HepG2 (cell line): ENCODE results near the gene PLEKHN1. TPM values are rescaled to one million over a fixed set of nuclear protein-coding genes. Genes with fewer than 3 reads are reported as not detected.

Experiments used
- AGO2 ChIP-seq: fragments of 200-400 bp; formaldehyde crosslinking; optimal IDR thresholded peaks from 2 replicates; pipeline ENCODE3; 2017; ENCODE audit warnings: mild to moderate bottlenecking, low read depth, low read length, moderate library complexity
- AHR ChIP-seq: IDR thresholded peaks from 2 replicates; pipeline ENCODE4 v1.6.1; 2018; ENCODE audit warnings: missing genetic modification reagents, missing compliant biosample characterization
- CEBPB ChIP-seq: IDR thresholded peaks from 2 replicates; pipeline ENCODE4 v1.6.1; 2011; ENCODE audit warnings: low read depth, low read length, improper control_type of control experiment, borderline replicate concordance
- CREM ChIP-seq, 2 experiments: sonication (generic) in 1 of 2; formaldehyde crosslinking in 1 of 2; IDR thresholded peaks; 2 replicates each; pipeline versions ENCODE4 v1.4.0 to v1.6.1; 2016 to 2020; ENCODE audit warnings: antibody characterized with exemption in 1 of 2, mild to moderate bottlenecking in 1 of 2, missing genetic modification reagents in 1 of 2
- GABPA ChIP-seq, 2 experiments: IDR thresholded peaks; 2 replicates each; pipeline ENCODE4 v1.6.1; 2011 to 2016; ENCODE audit warnings: low read depth in 2 of 2, low read length in 1 of 2, missing biosample characterization in 1 of 2, missing genetic modification characterization in 1 of 2
- GTF3A ChIP-seq: sonication (generic); formaldehyde crosslinking; conservative IDR thresholded peaks from 2 replicates; pipeline ENCODE4 v1.4.0; 2020; ENCODE audit warnings: mild to moderate bottlenecking, missing genetic modification reagents
- SMAD1 ChIP-seq: sonication (generic); formaldehyde crosslinking; IDR thresholded peaks from 2 replicates; pipeline ENCODE4 v1.4.0; 2020; ENCODE audit warnings: missing genetic modification reagents, low read depth, mild to moderate bottlenecking, borderline replicate concordance
- ZFP62 ChIP-seq: sonication (generic); formaldehyde crosslinking; IDR thresholded peaks from 2 replicates; pipeline ENCODE4 v1.4.0; 2020; ENCODE audit warnings: missing genetic modification reagents
- ZNF296 ChIP-seq: sonication (generic); formaldehyde crosslinking; conservative IDR thresholded peaks from 2 replicates; pipeline ENCODE4 v1.5.0; 2020; ENCODE audit warnings: mild to moderate bottlenecking, missing genetic modification reagents
- ZNF335 ChIP-seq: sonication (generic); formaldehyde crosslinking; IDR thresholded peaks from 2 replicates; pipeline ENCODE4 v1.4.0; 2020; ENCODE audit warnings: missing genetic modification reagents
- ZNF441 ChIP-seq: sonication (generic); formaldehyde crosslinking; IDR thresholded peaks from 2 replicates; pipeline ENCODE4 v1.7.0; 2021; ENCODE audit warnings: missing genetic modification reagents, borderline replicate concordance
- ZNF598 ChIP-seq: sonication (generic); formaldehyde crosslinking; IDR thresholded peaks from 2 replicates; pipeline ENCODE4 v1.5.1; 2020; ENCODE audit warnings: mild to moderate bottlenecking, missing genetic modification reagents, borderline replicate concordance
- ZNF766 ChIP-seq: sonication (generic); formaldehyde crosslinking; IDR thresholded peaks from 2 replicates; pipeline ENCODE4 v1.5.0; 2020; ENCODE audit warnings: missing genetic modification reagents, borderline replicate concordance
- ZNF782 ChIP-seq: sonication (generic); formaldehyde crosslinking; IDR thresholded peaks from 2 replicates; pipeline ENCODE4 v1.4.0; 2020; ENCODE audit warnings: missing genetic modification reagents, mild to moderate bottlenecking, borderline replicate concordance
- polyA plus RNA-seq, 8 experiments: library from polyadenylated mRNA; depleted of rRNA in 3 of 8; stranded (reverse) in 7 of 8; unstranded in 1 of 8; fragments of >200 nt; fragmentation: Illumina TruSeq in 4 of 8; extraction: Trizol in 4 of 8; gene quantifications; 2 replicates each; pipeline versions ENCODE4 v1.2.1 to v1.2.3, GENCODE V29; 2011 to 2016; ENCODE audit warnings: low read depth in 4 of 8, missing spikeins in 1 of 8, mixed read lengths in 1 of 8; ENCODE audit not compliant: insufficient read depth in 1 of 8
- total RNA-seq, 5 experiments: library from RNA; depleted of rRNA; stranded (reverse); fragments of >200 nt; fragmentation: Illumina TruSeq; extraction: Trizol; gene quantifications; 2 replicates each; pipeline ENCODE4 v1.2.3, GENCODE V29; 2016; ENCODE audit warnings: low read depth in 1 of 5
- TF ChIP-seq, protein P1 (sequence below): sonication (generic); formaldehyde crosslinking; IDR thresholded peaks from 2 replicates; pipeline ENCODE4 v1.5.0; 2020; ENCODE audit warnings: mild to moderate bottlenecking, missing genetic modification reagents, moderate library complexity
- TF ChIP-seq, protein P2 (sequence below), 2 experiments: sonication (generic) in 1 of 2; formaldehyde crosslinking in 1 of 2; IDR thresholded peaks; 2 replicates each; pipeline versions ENCODE4 v1.5.1 to v1.6.1; 2011 to 2020; ENCODE audit warnings: borderline replicate concordance in 1 of 2, low read depth in 1 of 2, low read length in 1 of 2, mild to moderate bottlenecking in 1 of 2, missing genetic modification reagents in 1 of 2, moderate library complexity in 1 of 2
- TF ChIP-seq, protein P3 (sequence below): sonication (generic); formaldehyde crosslinking; IDR thresholded peaks from 2 replicates; pipeline ENCODE4 v1.4.0; 2020; ENCODE audit warnings: missing genetic modification reagents
- TF ChIP-seq, protein P4 (sequence below): sonication (generic); formaldehyde crosslinking; IDR thresholded peaks from 2 replicates; pipeline ENCODE4 v1.4.0; 2020; ENCODE audit warnings: missing genetic modification reagents
- TF ChIP-seq, protein P5 (sequence below): sonication (generic); formaldehyde crosslinking; IDR thresholded peaks from 2 replicates; pipeline ENCODE4 v1.4.0; 2020; ENCODE audit warnings: missing genetic modification reagents

PLEKHN1 gene
- total and polyA plus RNA-seq, 2 of the 13 experiments (the other 11 are each of a cell fraction or from before 2014, with no cell fraction given), result 0.42 to 0.58 TPM

DNA sequence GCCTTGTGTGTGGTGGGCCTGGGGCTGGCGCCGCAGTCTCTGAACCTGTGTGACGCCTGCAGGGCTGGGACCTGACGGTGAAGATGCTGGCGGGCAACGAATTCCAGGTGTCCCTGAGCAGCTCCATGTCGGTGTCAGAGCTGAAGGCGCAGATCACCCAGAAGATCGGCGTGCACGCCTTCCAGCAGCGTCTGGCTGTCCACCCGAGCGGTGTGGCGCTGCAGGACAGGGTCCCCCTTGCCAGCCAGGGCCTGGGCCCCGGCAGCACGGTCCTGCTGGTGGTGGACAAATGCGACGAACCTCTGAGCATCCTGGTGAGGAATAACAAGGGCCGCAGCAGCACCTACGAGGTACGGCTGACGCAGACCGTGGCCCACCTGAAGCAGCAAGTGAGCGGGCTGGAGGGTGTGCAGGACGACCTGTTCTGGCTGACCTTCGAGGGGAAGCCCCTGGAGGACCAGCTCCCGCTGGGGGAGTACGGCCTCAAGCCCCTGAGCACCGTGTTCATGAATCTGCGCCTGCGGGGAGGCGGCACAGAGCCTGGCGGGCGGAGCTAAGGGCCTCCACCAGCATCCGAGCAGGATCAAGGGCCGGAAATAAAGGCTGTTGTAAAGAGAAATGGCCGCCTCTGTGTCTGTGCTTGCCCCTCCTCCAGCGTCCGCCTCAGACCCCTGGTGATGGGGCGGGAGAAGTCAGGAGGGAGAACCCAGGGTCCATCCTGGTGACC, 47.8 kb downstream of the PLEKHN1 start (continued):
- TF ChIP-seq, protein P1, sequence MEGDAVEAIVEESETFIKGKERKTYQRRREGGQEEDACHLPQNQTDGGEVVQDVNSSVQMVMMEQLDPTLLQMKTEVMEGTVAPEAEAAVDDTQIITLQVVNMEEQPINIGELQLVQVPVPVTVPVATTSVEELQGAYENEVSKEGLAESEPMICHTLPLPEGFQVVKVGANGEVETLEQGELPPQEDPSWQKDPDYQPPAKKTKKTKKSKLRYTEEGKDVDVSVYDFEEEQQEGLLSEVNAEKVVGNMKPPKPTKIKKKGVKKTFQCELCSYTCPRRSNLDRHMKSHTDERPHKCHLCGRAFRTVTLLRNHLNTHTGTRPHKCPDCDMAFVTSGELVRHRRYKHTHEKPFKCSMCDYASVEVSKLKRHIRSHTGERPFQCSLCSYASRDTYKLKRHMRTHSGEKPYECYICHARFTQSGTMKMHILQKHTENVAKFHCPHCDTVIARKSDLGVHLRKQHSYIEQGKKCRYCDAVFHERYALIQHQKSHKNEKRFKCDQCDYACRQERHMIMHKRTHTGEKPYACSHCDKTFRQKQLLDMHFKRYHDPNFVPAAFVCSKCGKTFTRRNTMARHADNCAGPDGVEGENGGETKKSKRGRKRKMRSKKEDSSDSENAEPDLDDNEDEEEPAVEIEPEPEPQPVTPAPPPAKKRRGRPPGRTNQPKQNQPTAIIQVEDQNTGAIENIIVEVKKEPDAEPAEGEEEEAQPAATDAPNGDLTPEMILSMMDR (CRISPR knock-in tag), result peak; percentile 60
- no peak for TF ChIP-seq CREM (IDR thresholded peaks at IDR 0.05)
- TF ChIP-seq CREM (CRISPR knock-in tag; IDR thresholded peaks at IDR 0.05), result no peak
- TF ChIP-seq CEBPB, result no peak
- TF ChIP-seq ZNF598, result no peak
- TF ChIP-seq, protein P2, sequence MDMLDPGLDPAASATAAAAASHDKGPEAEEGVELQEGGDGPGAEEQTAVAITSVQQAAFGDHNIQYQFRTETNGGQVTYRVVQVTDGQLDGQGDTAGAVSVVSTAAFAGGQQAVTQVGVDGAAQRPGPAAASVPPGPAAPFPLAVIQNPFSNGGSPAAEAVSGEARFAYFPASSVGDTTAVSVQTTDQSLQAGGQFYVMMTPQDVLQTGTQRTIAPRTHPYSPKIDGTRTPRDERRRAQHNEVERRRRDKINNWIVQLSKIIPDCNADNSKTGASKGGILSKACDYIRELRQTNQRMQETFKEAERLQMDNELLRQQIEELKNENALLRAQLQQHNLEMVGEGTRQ (IDR thresholded peaks at IDR 0.05; ENCODE audit: low read depth, low read length), result no peak
- TF ChIP-seq, protein P2 (CRISPR knock-in tag; IDR thresholded peaks at IDR 0.05; ENCODE audit: borderline replicate concordance), result no peak
- no peak for TF ChIP-seq AHR (CRISPR knock-in tag)
- no peak for TF ChIP-seq ZNF782 (CRISPR knock-in tag)
- TF ChIP-seq ZNF766, result 0 out of 2 replicates have a peak, but pooled peaks have one; percentile 60
- TF ChIP-seq GABPA (IDR thresholded peaks at IDR 0.05; ENCODE audit: low read depth, low read length), result no peak
- no peak for TF ChIP-seq GABPA (CRISPR knock-in tag; IDR thresholded peaks at IDR 0.05; ENCODE audit: low read depth)
- TF ChIP-seq AGO2, result peak; percentile 59
- no peak for TF ChIP-seq ZFP62
- no peak for TF ChIP-seq ZNF441 (CRISPR knock-in tag)
- no peak for TF ChIP-seq GTF3A (CRISPR knock-in tag)
- no peak for TF ChIP-seq SMAD1
- TF ChIP-seq, protein P3, sequence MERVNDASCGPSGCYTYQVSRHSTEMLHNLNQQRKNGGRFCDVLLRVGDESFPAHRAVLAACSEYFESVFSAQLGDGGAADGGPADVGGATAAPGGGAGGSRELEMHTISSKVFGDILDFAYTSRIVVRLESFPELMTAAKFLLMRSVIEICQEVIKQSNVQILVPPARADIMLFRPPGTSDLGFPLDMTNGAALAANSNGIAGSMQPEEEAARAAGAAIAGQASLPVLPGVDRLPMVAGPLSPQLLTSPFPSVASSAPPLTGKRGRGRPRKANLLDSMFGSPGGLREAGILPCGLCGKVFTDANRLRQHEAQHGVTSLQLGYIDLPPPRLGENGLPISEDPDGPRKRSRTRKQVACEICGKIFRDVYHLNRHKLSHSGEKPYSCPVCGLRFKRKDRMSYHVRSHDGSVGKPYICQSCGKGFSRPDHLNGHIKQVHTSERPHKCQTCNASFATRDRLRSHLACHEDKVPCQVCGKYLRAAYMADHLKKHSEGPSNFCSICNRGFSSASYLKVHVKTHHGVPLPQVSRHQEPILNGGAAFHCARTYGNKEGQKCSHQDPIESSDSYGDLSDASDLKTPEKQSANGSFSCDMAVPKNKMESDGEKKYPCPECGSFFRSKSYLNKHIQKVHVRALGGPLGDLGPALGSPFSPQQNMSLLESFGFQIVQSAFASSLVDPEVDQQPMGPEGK, result no peak
- TF ChIP-seq ZNF296 (CRISPR knock-in tag), result peak; percentile 44; the same call in 1 of the 2 replicates
- no peak for TF ChIP-seq ZNF335 (CRISPR knock-in tag)
- TF ChIP-seq, protein P4, sequence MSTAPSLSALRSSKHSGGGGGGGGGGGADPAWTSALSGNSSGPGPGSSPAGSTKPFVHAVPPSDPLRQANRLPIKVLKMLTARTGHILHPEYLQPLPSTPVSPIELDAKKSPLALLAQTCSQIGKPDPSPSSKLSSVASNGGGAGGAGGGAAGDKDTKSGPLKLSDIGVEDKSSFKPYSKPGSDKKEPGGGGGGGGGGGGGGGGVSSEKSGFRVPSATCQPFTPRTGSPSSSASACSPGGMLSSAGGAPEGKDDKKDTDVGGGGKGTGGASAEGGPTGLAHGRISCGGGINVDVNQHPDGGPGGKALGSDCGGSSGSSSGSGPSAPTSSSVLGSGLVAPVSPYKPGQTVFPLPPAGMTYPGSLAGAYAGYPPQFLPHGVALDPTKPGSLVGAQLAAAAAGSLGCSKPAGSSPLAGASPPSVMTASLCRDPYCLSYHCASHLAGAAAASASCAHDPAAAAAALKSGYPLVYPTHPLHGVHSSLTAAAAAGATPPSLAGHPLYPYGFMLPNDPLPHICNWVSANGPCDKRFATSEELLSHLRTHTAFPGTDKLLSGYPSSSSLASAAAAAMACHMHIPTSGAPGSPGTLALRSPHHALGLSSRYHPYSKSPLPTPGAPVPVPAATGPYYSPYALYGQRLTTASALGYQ (CRISPR knock-in tag), result no peak
- TF ChIP-seq, protein P5, sequence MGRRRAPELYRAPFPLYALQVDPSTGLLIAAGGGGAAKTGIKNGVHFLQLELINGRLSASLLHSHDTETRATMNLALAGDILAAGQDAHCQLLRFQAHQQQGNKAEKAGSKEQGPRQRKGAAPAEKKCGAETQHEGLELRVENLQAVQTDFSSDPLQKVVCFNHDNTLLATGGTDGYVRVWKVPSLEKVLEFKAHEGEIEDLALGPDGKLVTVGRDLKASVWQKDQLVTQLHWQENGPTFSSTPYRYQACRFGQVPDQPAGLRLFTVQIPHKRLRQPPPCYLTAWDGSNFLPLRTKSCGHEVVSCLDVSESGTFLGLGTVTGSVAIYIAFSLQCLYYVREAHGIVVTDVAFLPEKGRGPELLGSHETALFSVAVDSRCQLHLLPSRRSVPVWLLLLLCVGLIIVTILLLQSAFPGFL (CRISPR knock-in tag), result no peak
